ENCODE data around the gene PRDM8. TPM values are rescaled to one million over a fixed set of nuclear protein-coding genes. Genes with fewer than 3 reads are reported as not detected.

Gene PRDM8
- total RNA-seq, 1 donor from 2014 or later = not detected

GRCh38 chr4:80201252-80202151, 4.2 kb downstream of the PRDM8 start:
- H3K4me2 ChIP-seq = peak overlapping the region; percentile 76
- Mint-ChIP-seq H3K4me3 (peak overlapping the region; percentile 83), H3K27ac (no peak overlapping the region), H3K27me3 (ENCODE audit: insufficient read depth, low read depth) (peaks cover 79% of the 10 kb centered on the region), H3K36me3 (peaks cover 5% of the 10 kb centered on the region), H3K4me1 (peaks cover 30% of the 10 kb centered on the region), H3K9me3 (peaks cover 11% of the 10 kb centered on the region)
- H4K20me1 ChIP-seq (ENCODE audit: low read depth) = peaks cover 82% of the 10 kb centered on the region
- H3K4me1 ChIP-seq = peaks cover 23% of the 10 kb centered on the region
- peak; percentile 68 for DNase-seq (ENCODE audit: low spot score)
- no peaks in the 10 kb centered on the region for H3K79me2 ChIP-seq (ENCODE audit: low read depth)
- no peak overlapping the region for H3K9ac ChIP-seq
- H2AFZ ChIP-seq (replicated peaks) = peak overlapping the region; percentile 85
- H3K9me3 ChIP-seq (ENCODE audit: low read depth) = no peaks in the 10 kb centered on the region
- H3K36me3 ChIP-seq = no peaks in the 10 kb centered on the region
- peaks cover 100% of the 10 kb centered on the region for H3K27me3 ChIP-seq
- peaks cover 45% of the 10 kb centered on the region for H3F3A ChIP-seq (ENCODE audit: low read depth)
- TF ChIP-seq EZH2 (IDR thresholded peaks at IDR 0.05) (peak; percentile 74), CTCF (IDR thresholded peaks at IDR 0.05) (no peak), EZH2phosphoT487 (IDR thresholded peaks at IDR 0.05) (peak; percentile 77)
- H3K4me3 ChIP-seq = peak overlapping the region; percentile 46
- no peak overlapping the region for H3K27ac ChIP-seq

DNA sequence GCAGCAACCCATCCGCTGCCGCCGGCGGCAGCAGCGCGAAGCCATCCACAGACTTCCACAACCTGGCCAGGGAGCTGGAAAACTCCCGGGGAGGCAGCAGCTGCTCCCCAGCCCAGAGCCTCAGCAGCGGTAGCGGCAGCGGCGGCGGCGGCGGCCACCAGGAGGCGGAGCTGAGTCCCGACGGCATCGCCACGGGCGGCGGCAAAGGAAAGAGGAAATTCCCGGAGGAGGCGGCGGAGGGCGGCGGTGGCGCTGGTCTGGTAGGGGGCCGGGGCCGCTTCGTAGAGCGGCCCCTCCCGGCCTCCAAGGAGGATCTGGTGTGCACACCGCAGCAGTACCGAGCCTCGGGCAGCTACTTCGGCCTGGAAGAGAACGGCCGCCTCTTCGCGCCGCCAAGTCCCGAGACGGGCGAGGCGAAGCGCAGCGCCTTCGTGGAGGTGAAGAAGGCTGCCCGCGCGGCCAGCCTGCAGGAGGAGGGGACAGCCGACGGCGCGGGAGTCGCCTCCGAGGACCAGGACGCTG, 4.9 kb downstream of the PRDM8 start:
- H3K27me3 Mint-ChIP-seq (ENCODE audit: insufficient read depth, low read depth) = peaks cover 80% of the 10 kb centered on the region
- Histone ChIP-seq H3K27ac (no peak overlapping the region), H3K4me1 (peaks cover 18% of the 10 kb centered on the region), H4K20me1 (ENCODE audit: low read depth) (peaks cover 75% of the 10 kb centered on the region), H3K4me2 (peak overlapping the region; percentile 76), H2AFZ (replicated peaks) (peak overlapping the region; percentile 85), H3K36me3 (no peaks in the 10 kb centered on the region), H3K9ac (no peak overlapping the region), H3K4me3 (peak overlapping the region; percentile 46), H3F3A (ENCODE audit: low read depth) (peaks cover 37% of the 10 kb centered on the region), H3K9me3 (ENCODE audit: low read depth) (no peaks in the 10 kb centered on the region), H3K27me3 (peaks cover 100% of the 10 kb centered on the region), H3K79me2 (ENCODE audit: low read depth) (no peaks in the 10 kb centered on the region)
- H3K4me3 Mint-ChIP-seq = peak overlapping the region; percentile 83
- TF ChIP-seq EZH2phosphoT487 (IDR thresholded peaks at IDR 0.05) (peak; percentile 4), EZH2 (IDR thresholded peaks at IDR 0.05) (peak; percentile 84), CTCF (IDR thresholded peaks at IDR 0.05) (peak; percentile 79)
- peaks cover 25% of the 10 kb centered on the region for H3K4me1 Mint-ChIP-seq
- DNase-seq (ENCODE audit: low spot score) = peak; percentile 88
- H3K9me3 Mint-ChIP-seq = peaks cover 11% of the 10 kb centered on the region
- H3K27ac Mint-ChIP-seq = no peak overlapping the region
- peaks cover 6% of the 10 kb centered on the region for H3K36me3 Mint-ChIP-seq

- Histone ChIP-seq H3K4me1 (peaks cover 13% of the 10 kb centered on the region), H4K20me1 (ENCODE audit: low read depth) (peaks cover 68% of the 10 kb centered on the region), H3K27me3 (peaks cover 100% of the 10 kb centered on the region), H3K9me3 (ENCODE audit: low read depth) (no peaks in the 10 kb centered on the region), H2AFZ (replicated peaks) (peak overlapping the region; percentile 85), H3F3A (ENCODE audit: low read depth) (peaks cover 30% of the 10 kb centered on the region), H3K4me2 (peak overlapping the region; percentile 76), H3K9ac (no peak overlapping the region), H3K36me3 (no peaks in the 10 kb centered on the region), H3K4me3 (peak overlapping the region; percentile 46), H3K79me2 (ENCODE audit: low read depth) (no peaks in the 10 kb centered on the region), H3K27ac (no peak overlapping the region)
- peak overlapping the region; percentile 85 for H3K4me3 Mint-ChIP-seq
- H3K27me3 Mint-ChIP-seq (ENCODE audit: insufficient read depth, low read depth) = peaks cover 81% of the 10 kb centered on the region
- DNase-seq (ENCODE audit: low spot score) = peak; percentile 77
- H3K9me3 Mint-ChIP-seq = peaks cover 11% of the 10 kb centered on the region
- H3K27ac Mint-ChIP-seq = no peak overlapping the region
- H3K36me3 Mint-ChIP-seq = peaks cover 7% of the 10 kb centered on the region
- peak; percentile 87 for TF ChIP-seq EZH2phosphoT487 (IDR thresholded peaks at IDR 0.05)
- no peak for TF ChIP-seq CTCF (IDR thresholded peaks at IDR 0.05)
- TF ChIP-seq EZH2 (IDR thresholded peaks at IDR 0.05) = peak; percentile 95
- peaks cover 23% of the 10 kb centered on the region for H3K4me1 Mint-ChIP-seq
Observed at GRCh38 chr4:80202741-80203553, 5.6 kb downstream of the PRDM8 start.

All from neural progenitor cell (in vitro differentiated cells).